Posterior vena cava (tissue), 2 donors: ENCODE measurements around the gene SHROOM4. TPM values are rescaled to one million over a fixed set of nuclear protein-coding genes. Genes with fewer than 3 reads are reported as not detected.

Experiments used
- DNase-seq: peaks from one replicate; pipeline ENCODE4 v3.0.0-alpha.2; 2020; ENCODE audit warnings: low spot score
- intact Hi-C, 2 donors: fragments of 100-400 bp; cut with DNase I; formaldehyde crosslinking; loops; one replicate each; pipeline versions ENCODE4 v1.14.1 to v1.14.2; 2022 to 2023
- long read RNA-seq, 2 donors: library from polyadenylated mRNA; unstranded; transcript quantifications; one replicate each; pipeline ENCODE4 v2.0.0, GENCODE V29; 2020 to 2021
- total RNA-seq, 2 donors: library from RNA; stranded (reverse); fragmentation: NEBNext Ultra II Directional; extraction: Animal tissue kit (Norgen Biotek cat#: 25700); gene quantifications; one replicate each; pipeline ENCODE4 v1.2.1, GENCODE V29; 2021
- donor health status: DM: yes; HTN: yes; CAD: no.
- donor health status: DM: yes; HTN: yes; CAD: no.

SHROOM4 gene
- 10 to 100 TPM in 1 of 2 donors, 1 to 10 TPM in 1; 8.0 to 11.5 TPM for total RNA-seq
- long read RNA-seq, donor 1, partial matches to known transcripts, result 0 of 2 reads
- long read RNA-seq, donor 1, other reads (novel, unspliced or antisense), result 2 of 2 reads
- long read RNA-seq, donor 2, partial matches to known transcripts, result 0 of 3 reads
- long read RNA-seq, donor 2, other reads (novel, unspliced or antisense), result 3 of 3 reads

- intact Hi-C loops, result no loop called here
Measured at GRCh38 chrX:50813843-50814661, at the start of gene SHROOM4. Gene SHROOM4, minus strand, starts transcription at chrX:50814194. Its CDS starts 176 bp downstream, at chrX:50814018.

GRCh38 chrX:50863471-50863870 is 49.5 kb upstream of the SHROOM4 start:
- intact Hi-C loops, result no loop called here
- DNase-seq, result no peak

More at GRCh38 chrX:50813843-50814661, at the start of gene SHROOM4:
- peak; percentile 81 for DNase-seq

- intact Hi-C loops, result no loop called here
Measured at GRCh38 chrX:50860518-50860917, 46.5 kb upstream of the SHROOM4 start.

GRCh38 chrX:50858548-50858947 is 44.6 kb upstream of the SHROOM4 start:
- DNase-seq, result no peak
- intact Hi-C loops, result no loop called here

More at GRCh38 chrX:50860518-50860917, 46.5 kb upstream of the SHROOM4 start:
- no peak for DNase-seq

- no peak for DNase-seq
- intact Hi-C loops, result no loop called here
Measured at GRCh38 chrX:50853399-50853798, 39.4 kb upstream of the SHROOM4 start.

GRCh38 chrX:50852524-50852923 is 38.5 kb upstream of the SHROOM4 start:
- intact Hi-C loops, result no loop called here
- no peak for DNase-seq

- no peak for DNase-seq
- intact Hi-C loops, result no loop called here
Measured at GRCh38 chrX:50842221-50842620, 28.2 kb upstream of the SHROOM4 start.

GRCh38 chrX:50839730-50840129 is 25.7 kb upstream of the SHROOM4 start:
- DNase-seq, result no peak
- intact Hi-C loops, result no loop called here

GRCh38 chrX:50838820-50839600 is 25.0 kb upstream of the SHROOM4 start:
- no peak for DNase-seq
- intact Hi-C loops, result no loop called here

- DNase-seq, result no peak
- intact Hi-C loops, result no loop called here
Measured at GRCh38 chrX:50827996-50828395, 14.0 kb upstream of the SHROOM4 start.

GRCh38 chrX:50825825-50826224 is 11.8 kb upstream of the SHROOM4 start:
- DNase-seq, result no peak
- intact Hi-C loops, result no loop called here

- intact Hi-C loops, result no loop called here
- DNase-seq, result no peak
Measured at GRCh38 chrX:50818986-50819385, 5.0 kb upstream of the SHROOM4 start.

- intact Hi-C loops, result no loop called here
- DNase-seq, result no peak
Measured at GRCh38 chrX:50815120-50815519, 1.1 kb upstream of the SHROOM4 start.

GRCh38 chrX:50814701-50815100 is 707 bp upstream of the SHROOM4 start:
- intact Hi-C loops, result no loop called here

GRCh38 chrX:50812995-50813842 is 775 bp downstream of the SHROOM4 start:
- peak; percentile 84 for DNase-seq

More at GRCh38 chrX:50814701-50815100, 707 bp upstream of the SHROOM4 start:
- DNase-seq, result no peak

GRCh38 chrX:50805276-50805675 is 8.7 kb downstream of the SHROOM4 start:
- intact Hi-C loops, result no loop called here
- DNase-seq, result no peak

More at GRCh38 chrX:50812995-50813842, 775 bp downstream of the SHROOM4 start:
- intact Hi-C loops, result no loop called here

GRCh38 chrX:50801135-50801534 is 12.9 kb downstream of the SHROOM4 start:
- no peak for DNase-seq
- intact Hi-C loops, result no loop called here

- no peak for DNase-seq
- intact Hi-C loops, result no loop called here
Measured at GRCh38 chrX:50799531-50799961, 14.4 kb downstream of the SHROOM4 start.

GRCh38 chrX:50798783-50799182 is 15.2 kb downstream of the SHROOM4 start:
- intact Hi-C loops, result no loop called here
- no peak for DNase-seq
